ENCODE data around the gene CASP7. TPM values are rescaled to one million over a fixed set of nuclear protein-coding genes. Genes with fewer than 3 reads are reported as not detected.

CASP7 gene
- total and polyA plus RNA-seq, 2 of the 8 experiments (the other 6 are each of a cell fraction or from before 2014, with no cell fraction given) = 2.3 to 4.1 TPM

DNA sequence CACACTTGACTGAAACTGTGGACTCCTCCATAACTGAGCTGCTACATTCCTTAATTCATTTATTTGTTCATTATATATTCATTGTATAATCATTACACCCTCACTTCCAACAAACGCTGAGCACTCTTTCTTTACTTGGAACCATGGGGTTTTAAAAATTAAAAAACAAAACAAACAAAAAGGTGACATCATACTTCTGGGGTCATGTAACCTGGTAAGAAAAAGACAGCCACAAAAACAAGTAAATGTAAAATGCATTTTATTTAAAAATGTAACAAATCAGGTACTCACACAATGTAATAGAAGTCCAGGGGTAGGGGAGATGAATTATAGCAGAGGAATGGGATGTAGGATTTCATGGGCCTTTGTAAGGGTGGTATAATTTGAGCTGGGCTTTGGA lies 96.8 kb downstream of the CASP7 start (continued):
- TF ChIP-seq ZNF274 (IDR thresholded peaks at IDR 0.05; ENCODE audit: borderline replicate concordance, extremely low read depth, low read length) = no peak
- TF ChIP-seq POLR2AphosphoS5 (IDR thresholded peaks at IDR 0.05; ENCODE audit: low read depth, low read length) = no peak

Small RNA genes within 50 kb of the gene (microRNA-seq; reads per million reads assigned to microRNA genes)
- 0 reads per million in 2 experiments for gene MIR4483 (ENCODE audit: borderline microRNAs expressed in 2 of 2, borderline number of aligned reads in 2 of 2, borderline replicate concordance in 1 of 2)

Other genes with a start within 250 kb of the CASP7 start
- gene HABP2, start 126.9 kb upstream of the CASP7 start, total RNA-seq (2021; fragmentation: NEBNext Ultra II Directional; extraction: Animal tissue kit (Norgen Biotek cat#: 25700)) = not detected in 2 replicates
- not detected in 2 replicates for gene HABP2, start 126.9 kb upstream of the CASP7 start, polyA plus RNA-seq (2011; rRNA removed)
- gene NRAP, start 15.9 kb upstream of the CASP7 start, total RNA-seq (2021; fragmentation: NEBNext Ultra II Directional; extraction: Animal tissue kit (Norgen Biotek cat#: 25700)) = not detected in 2 replicates
- not detected in 2 replicates for gene NRAP, start 15.9 kb upstream of the CASP7 start, polyA plus RNA-seq (2011; rRNA removed)
- not detected in 2 replicates for gene PLEKHS1, start 71.8 kb downstream of the CASP7 start, total RNA-seq (2021; fragmentation: NEBNext Ultra II Directional; extraction: Animal tissue kit (Norgen Biotek cat#: 25700))
- not detected in 2 replicates for gene PLEKHS1, start 71.8 kb downstream of the CASP7 start, polyA plus RNA-seq (2011; rRNA removed)
- gene DCLRE1A, start 174.2 kb downstream of the CASP7 start, total RNA-seq (2021; fragmentation: NEBNext Ultra II Directional; extraction: Animal tissue kit (Norgen Biotek cat#: 25700)) = 10.1 and 11.4 TPM in 2 replicates
- 4.6 and 8.1 TPM in 2 replicates for gene DCLRE1A, start 174.2 kb downstream of the CASP7 start, polyA plus RNA-seq (2011; rRNA removed)
- 21.6 and 25.6 TPM in 2 replicates for gene NHLRC2, start 174.7 kb downstream of the CASP7 start, total RNA-seq (2021; fragmentation: NEBNext Ultra II Directional; extraction: Animal tissue kit (Norgen Biotek cat#: 25700))
- 4.4 and 4.9 TPM in 2 replicates for gene NHLRC2, start 174.7 kb downstream of the CASP7 start, polyA plus RNA-seq (2011; rRNA removed)